H1 (cell line): ENCODE data around the gene IL1RAPL1. TPM values are rescaled to one million over a fixed set of nuclear protein-coding genes. Genes with fewer than 3 reads are reported as not detected.

ENCODE experiments used
- CTCF ChIA-PET: fragments of 300-600 bp; sonication (Branson Sonifier 250); formaldehyde crosslinking; loops from one replicate; lab custom pipeline; 2021; ENCODE audit not compliant: partially characterized antibody; lab: Charles Lee
- POLR2A ChIA-PET: fragments of 300-600 bp; sonication (Branson Sonifier 250); formaldehyde crosslinking; loops from one replicate; lab custom pipeline; 2021; ENCODE audit warnings: inconsistent platforms; ENCODE audit not compliant: partially characterized antibody; lab: Charles Lee
- DNase-seq, 2 experiments: peaks; one replicate each; pipeline versions ENCODE4 v3.0.0 to v3.0.0-alpha.2; 2010 to 2022; ENCODE audit warnings: low spot score in 2 of 2, low read depth in 1 of 2, mixed read lengths in 1 of 2
- FAIRE-seq: peaks from 2 replicates; lab custom pipeline; 2011; peaks lifted over from hg19 to GRCh38; lab: Jason Lieb, UNC
- H2AFZ ChIP-seq: 2 replicates; pipeline ENCODE4 v1.8.1; 2012; ENCODE audit warnings: low read length, inconsistent platforms
- H2AK5ac ChIP-seq: 2 replicates; pipeline ENCODE4 v1.6.1; 2013; ENCODE audit warnings: low read depth, low read length
- H2BK120ac ChIP-seq: replicated peaks from 2 replicates; pipeline ENCODE3; 2013; ENCODE audit warnings: low read depth, low read length, inconsistent platforms
- H2BK12ac ChIP-seq: 2 replicates; pipeline ENCODE4 v1.6.1; 2013; ENCODE audit warnings: low read depth, low read length
- H2BK15ac ChIP-seq: 2 replicates; pipeline ENCODE4 v1.6.1; 2013; ENCODE audit warnings: low read length
- H2BK20ac ChIP-seq: 2 replicates; pipeline ENCODE4 v1.6.1; 2013; ENCODE audit warnings: low read length
- H2BK5ac ChIP-seq: 2 replicates; pipeline ENCODE4 v1.6.1; 2013; ENCODE audit warnings: low read depth, low read length
- H3K14ac ChIP-seq: 2 replicates; pipeline ENCODE4 v1.6.1; 2013; ENCODE audit warnings: inconsistent platforms; ENCODE audit not compliant: insufficient read length
- H3K18ac ChIP-seq: 2 replicates; pipeline ENCODE4 v1.6.1; 2013; ENCODE audit warnings: low read length; ENCODE audit errors: extremely low read depth
- H3K23ac ChIP-seq: 2 replicates; pipeline ENCODE4 v1.6.1; 2013; ENCODE audit warnings: inconsistent platforms; ENCODE audit not compliant: insufficient read length
- H3K23me2 ChIP-seq: 2 replicates; pipeline ENCODE4 v1.6.1; 2013; ENCODE audit warnings: low read depth, low read length
- H3K27ac ChIP-seq: 2 replicates; pipeline ENCODE4 v1.6.1; 2011; ENCODE audit warnings: low read depth, low read length, inconsistent platforms
- H3K27me3 ChIP-seq, 4 experiments: replicated peaks in 1 of 4; 1 replicate in 1 of 4; 2 replicates in 3 of 4; pipeline versions ENCODE4 v1.6.1 to v1.8.1; 2011 to 2013; ENCODE audit warnings: low read length in 3 of 4, mild to moderate bottlenecking in 3 of 4, inconsistent platforms in 2 of 4, mixed read lengths in 2 of 4, moderate library complexity in 1 of 4; ENCODE audit not compliant: control insufficient read depth in 3 of 4, insufficient read depth in 3 of 4; ENCODE audit errors: extremely low read depth in 1 of 4
- H3K36me3 ChIP-seq, 4 experiments: 2 replicates each; pipeline versions ENCODE4 v1.6.1 to v1.8.1; 2011 to 2013; ENCODE audit warnings: mild to moderate bottlenecking in 4 of 4, low read length in 3 of 4, moderate library complexity in 2 of 4, control low read depth in 1 of 4, inconsistent platforms in 1 of 4; ENCODE audit not compliant: insufficient read depth in 4 of 4, control insufficient read depth in 2 of 4
- H3K4ac ChIP-seq: replicated peaks from 2 replicates; pipeline ENCODE3; 2013; ENCODE audit warnings: low read length, low read depth, mixed read lengths, inconsistent platforms; ENCODE audit not compliant: insufficient read length
- H3K4me1 ChIP-seq, 4 experiments: replicated peaks in 1 of 4; 1 replicate in 1 of 4; 2 replicates in 3 of 4; pipeline versions ENCODE4 v1.6.1 to v1.8.1; 2011 to 2013; ENCODE audit warnings: low read length in 3 of 4, inconsistent platforms in 2 of 4, mixed read lengths in 1 of 4; ENCODE audit not compliant: insufficient read depth in 4 of 4, control insufficient read depth in 3 of 4
- H3K4me2 ChIP-seq, 2 experiments: 2 replicates each; pipeline versions ENCODE4 v1.6.1 to v1.8.1; 2011 to 2013; ENCODE audit warnings: low read depth in 2 of 2, low read length in 2 of 2, control low read depth in 1 of 2, inconsistent platforms in 1 of 2, mild to moderate bottlenecking in 1 of 2; ENCODE audit not compliant: insufficient read depth in 1 of 2
- H3K4me3 ChIP-seq, 4 experiments: fragments of 200-600, 300-600 bp in 1 of 4; sonication (generic), shearing (Covaris generic), sonication (Bioruptor Twin) in 1 of 4; 2 replicates each; pipeline versions ENCODE4 v1.5.1 to v1.8.1; 2011 to 2016; ENCODE audit warnings: low read length in 4 of 4, low read depth in 3 of 4, control low read depth in 2 of 4, inconsistent platforms in 2 of 4, mild to moderate bottlenecking in 2 of 4, mixed read lengths in 1 of 4, moderate library complexity in 1 of 4; ENCODE audit not compliant: insufficient read depth in 2 of 4; ENCODE audit errors: extremely low read depth in 1 of 4
- H3K56ac ChIP-seq: replicated peaks from 2 replicates; pipeline ENCODE3; 2013; ENCODE audit warnings: low read depth, mild to moderate bottlenecking, mixed read lengths, low read length, inconsistent platforms; ENCODE audit not compliant: insufficient read length
- H3K79me1 ChIP-seq: 2 replicates; pipeline ENCODE4 v1.6.1; 2013; ENCODE audit warnings: low read depth, low read length, control low read depth
- H3K79me2 ChIP-seq, 2 experiments: 2 replicates each; pipeline versions ENCODE4 v1.6.1 to v1.8.1; 2012 to 2013; ENCODE audit warnings: low read length in 2 of 2, mild to moderate bottlenecking in 2 of 2, inconsistent platforms in 1 of 2; ENCODE audit not compliant: insufficient read depth in 2 of 2, control insufficient read depth in 1 of 2
- H3K9ac ChIP-seq, 4 experiments: replicated peaks in 1 of 4; 1 replicate in 1 of 4; 2 replicates in 3 of 4; pipeline versions ENCODE4 v1.6.1 to v1.8.1; 2011 to 2013; ENCODE audit warnings: low read depth in 3 of 4, low read length in 3 of 4, control low read depth in 2 of 4, mild to moderate bottlenecking in 2 of 4, moderate library complexity in 2 of 4, inconsistent platforms in 1 of 4; ENCODE audit errors: extremely low read depth in 1 of 4
- H3K9me3 ChIP-seq, 2 experiments: 2 replicates each; pipeline versions ENCODE4 v1.6.1 to v1.8.1; 2012 to 2013; ENCODE audit warnings: mild to moderate bottlenecking in 2 of 2, moderate library complexity in 2 of 2, control low read depth in 1 of 2, inconsistent platforms in 1 of 2, low read depth in 1 of 2, low read length in 1 of 2, mixed read lengths in 1 of 2; ENCODE audit not compliant: insufficient read depth in 2 of 2
- H4K20me1 ChIP-seq, 2 experiments: replicated peaks in 1 of 2; 2 replicates each; pipeline versions ENCODE3 to v1.8.1; 2011 to 2013; ENCODE audit warnings: inconsistent platforms in 2 of 2, low read length in 2 of 2, mild to moderate bottlenecking in 1 of 2; ENCODE audit not compliant: insufficient read depth in 2 of 2, control insufficient read depth in 1 of 2
- H4K5ac ChIP-seq: 2 replicates; pipeline ENCODE4 v1.6.1; 2013; ENCODE audit warnings: low read length, low read depth, mixed read lengths, inconsistent platforms; ENCODE audit not compliant: insufficient read length
- H4K8ac ChIP-seq: 2 replicates; pipeline ENCODE4 v1.8.0; 2013; ENCODE audit warnings: mild to moderate bottlenecking, moderate library complexity, low read length, inconsistent platforms; ENCODE audit not compliant: insufficient read depth; ENCODE audit errors: extremely low read depth
- H4K91ac ChIP-seq: replicated peaks from 2 replicates; pipeline ENCODE3; 2013; ENCODE audit warnings: low read length, mixed read lengths, inconsistent platforms; ENCODE audit not compliant: insufficient read length
- ASH2L ChIP-seq: fragments of 200-600, 300-600 bp; sonication (generic); IDR thresholded peaks from one replicate; pipeline ENCODE4 v1.7.1; 2017; ENCODE audit warnings: low read length
- CREB1 ChIP-seq: IDR thresholded peaks from 2 replicates; pipeline ENCODE4 v1.6.1; 2012; ENCODE audit warnings: inconsistent platforms
- CTCF ChIP-seq, 3 experiments: IDR thresholded peaks; 1 replicate in 2 of 3; 2 replicates in 1 of 3; pipeline versions ENCODE4 v1.5.1 to v1.6.1; 2011; ENCODE audit warnings: low read length in 3 of 3, mild to moderate bottlenecking in 3 of 3, inconsistent platforms in 2 of 3, low read depth in 1 of 3, moderate library complexity in 1 of 3; ENCODE audit not compliant: insufficient read depth in 1 of 3; ENCODE audit errors: control extremely low read depth in 1 of 3
- MAFK ChIP-seq: IDR thresholded peaks from 2 replicates; pipeline ENCODE4 v1.6.1; 2012; ENCODE audit warnings: low read depth, mild to moderate bottlenecking, improper control_type of control experiment, low read length
- RFX5 ChIP-seq: IDR thresholded peaks from 2 replicates; pipeline ENCODE4 v1.6.1; 2011; ENCODE audit warnings: low read depth, low read length, improper control_type of control experiment, borderline replicate concordance
- SIRT6 ChIP-seq: IDR thresholded peaks from one replicate; pipeline ENCODE4 v1.7.1; 2012; ENCODE audit warnings: low read length, inconsistent platforms
- TCF12 ChIP-seq: IDR thresholded peaks from 2 replicates; pipeline ENCODE4 v1.6.1; 2011; ENCODE audit warnings: low read depth, mild to moderate bottlenecking, low read length
- WGBS, 2 experiments: shearing (Covaris generic) in 1 of 2; methylation state at CpG; one replicate each; pipeline versions ENCODE4 v1.1.6 to v1.1.7; 2013 to 2015; ENCODE audit warnings: low lambda C conversion rate in 2 of 2, mixed read lengths in 2 of 2, inconsistent platforms in 1 of 2, low coverage in 1 of 2, missing lambda C conversion rate in 1 of 2; ENCODE audit not compliant: insufficient replicate concordance in 2 of 2, insufficient coverage in 1 of 2, insufficient read length in 1 of 2; ENCODE audit errors: extremely low coverage in 1 of 2, missing lambda C conversion rate in 1 of 2; 5-methylcytosine and 5-hydroxymethylcytosine counted together
- polyA plus RNA-seq, 7 experiments: library from polyadenylated mRNA; depleted of rRNA in 3 of 7; stranded (reverse) in 5 of 7; unstranded in 2 of 7; fragments of >200 nt in 5 of 7; fragments of 200-250 nt in 2 of 7; gene quantifications; 1 replicate in 5 of 7; 2 replicates in 1 of 7; 4 replicates in 1 of 7; pipeline versions ENCODE4 v1.2.1 to v1.2.3, GENCODE V29; 2011 to 2013; ENCODE audit warnings: missing spikeins in 2 of 7, mixed read lengths in 2 of 7
- total RNA-seq: library from RNA; stranded (reverse); fragmentation: NEBNext Ultra II Directional; extraction: Animal tissue kit (Norgen Biotek cat#: 25700); gene quantifications from 2 replicates; pipeline ENCODE4 v1.2.1, GENCODE V29; 2021

IL1RAPL1 gene
- total and polyA plus RNA-seq, 2 of the 8 experiments (the other 6 are each of a cell fraction or from before 2014, with no cell fraction given) = 0.11 to 0.35 TPM

- Histone ChIP-seq H3K4ac (no peak overlapping the region), H3K9me3 (no peaks in the 10 kb centered on the region)
- POLR2A ChIA-PET = no interaction called here
- TF ChIP-seq ASH2L = no peak
- no peak for TF ChIP-seq CREB1
- no peak for TF ChIP-seq SIRT6
- TF ChIP-seq MAFK = no peak
- TF ChIP-seq CTCF (IDR thresholded peaks at IDR 0.05; ENCODE audit: control extremely low read depth in 1 of 3, insufficient read depth in 1 of 3, low read depth in 1 of 3, low read length in 3 of 3) = no peak
- no peak for TF ChIP-seq TCF12
- TF ChIP-seq RFX5 = no peak
- TF ChIP-seq, all 59 proteins: peak for 0
- H3K56ac ChIP-seq = no peak overlapping the region
- no peaks in the 10 kb centered on the region for H4K20me1 ChIP-seq
- no peak overlapping the region for H4K8ac ChIP-seq
- H3K79me1 ChIP-seq = no peaks in the 10 kb centered on the region
- WGBS, 2 experiments = 88% methylated on average over 2 of the region's 2 CpGs; no CpG with 5 or more reads in 1 of the 2 experiments
- H3K4me2 ChIP-seq = no peak overlapping the region
- H2BK5ac ChIP-seq = no peak overlapping the region
- no peak overlapping the region for H4K91ac ChIP-seq
- no peak overlapping the region for H3K4me3 ChIP-seq
- no peak for DNase-seq
- H2AK5ac ChIP-seq = no peak overlapping the region
- H3K27ac ChIP-seq = no peak overlapping the region
- H2BK12ac ChIP-seq = no peak overlapping the region
- no peak overlapping the region for H2BK15ac ChIP-seq
- H3K23ac ChIP-seq = no peak overlapping the region
- no peak overlapping the region for H2BK120ac ChIP-seq
- no peak for FAIRE-seq
- no peak overlapping the region for H2AFZ ChIP-seq
- no peak overlapping the region for H3K9ac ChIP-seq
- CTCF ChIA-PET = no interaction called here
- H4K5ac ChIP-seq = no peak overlapping the region
- H2BK20ac ChIP-seq = no peak overlapping the region
- no peaks in the 10 kb centered on the region for H3K4me1 ChIP-seq
- no peaks in the 10 kb centered on the region for H3K36me3 ChIP-seq
- H3K18ac ChIP-seq = no peak overlapping the region
- no peaks in the 10 kb centered on the region for H3K23me2 ChIP-seq
- no peaks in the 10 kb centered on the region for H3K79me2 ChIP-seq
- no peak overlapping the region for H3K14ac ChIP-seq
- no peaks in the 10 kb centered on the region for H3K27me3 ChIP-seq
Measured at GRCh38 chrX:29447867-29448266, 860.6 kb downstream of the IL1RAPL1 start.
